ENCODE results near the gene THSD4. TPM values are rescaled to one million over a fixed set of nuclear protein-coding genes. Genes with fewer than 3 reads are reported as not detected.

Gene THSD4
- total RNA-seq, 1 experiment from 2014 or later = 1.2 TPM

DNA sequence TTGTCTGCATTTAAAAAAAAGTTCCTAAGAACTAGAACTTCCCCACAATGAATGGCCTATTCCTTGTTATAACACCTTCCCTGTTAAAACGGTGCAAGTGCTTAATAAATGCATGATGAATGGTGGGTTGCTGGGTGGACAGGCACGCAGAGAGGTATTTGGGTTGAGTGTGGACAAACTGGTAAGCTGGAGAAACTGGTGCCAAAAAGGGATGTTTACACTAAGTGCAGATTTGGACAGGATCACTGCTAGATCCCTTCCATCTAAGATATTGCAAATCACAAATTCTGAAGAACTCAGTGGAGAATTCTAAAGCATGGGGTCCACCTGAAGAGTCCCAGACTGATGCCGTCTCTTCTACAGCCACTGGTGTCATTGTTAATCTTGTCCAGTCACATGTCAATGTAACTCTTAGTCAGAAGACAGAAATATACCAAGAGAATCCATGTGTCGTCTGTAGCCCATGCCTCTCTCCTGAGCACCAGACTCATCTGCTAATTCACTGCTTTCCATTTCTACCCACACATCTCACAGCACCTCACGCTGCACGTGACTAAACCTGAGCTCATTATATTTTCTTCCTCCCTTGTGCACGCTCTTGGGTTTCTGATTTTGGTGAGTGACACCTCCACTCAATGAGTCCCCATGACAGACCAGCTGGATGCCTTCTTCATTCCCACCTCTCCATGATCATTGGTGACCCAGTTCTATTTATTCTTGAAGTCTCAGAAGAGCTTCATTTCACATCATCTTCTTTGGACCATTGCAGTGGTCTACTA is 328.9 kb downstream of the THSD4 start:
- in situ Hi-C loops (cut with HindIII; ENCODE audit: low sequenced_read_pairs) = no loop called here
- DNase-seq (ENCODE audit: low spot score) = no peak

DNA sequence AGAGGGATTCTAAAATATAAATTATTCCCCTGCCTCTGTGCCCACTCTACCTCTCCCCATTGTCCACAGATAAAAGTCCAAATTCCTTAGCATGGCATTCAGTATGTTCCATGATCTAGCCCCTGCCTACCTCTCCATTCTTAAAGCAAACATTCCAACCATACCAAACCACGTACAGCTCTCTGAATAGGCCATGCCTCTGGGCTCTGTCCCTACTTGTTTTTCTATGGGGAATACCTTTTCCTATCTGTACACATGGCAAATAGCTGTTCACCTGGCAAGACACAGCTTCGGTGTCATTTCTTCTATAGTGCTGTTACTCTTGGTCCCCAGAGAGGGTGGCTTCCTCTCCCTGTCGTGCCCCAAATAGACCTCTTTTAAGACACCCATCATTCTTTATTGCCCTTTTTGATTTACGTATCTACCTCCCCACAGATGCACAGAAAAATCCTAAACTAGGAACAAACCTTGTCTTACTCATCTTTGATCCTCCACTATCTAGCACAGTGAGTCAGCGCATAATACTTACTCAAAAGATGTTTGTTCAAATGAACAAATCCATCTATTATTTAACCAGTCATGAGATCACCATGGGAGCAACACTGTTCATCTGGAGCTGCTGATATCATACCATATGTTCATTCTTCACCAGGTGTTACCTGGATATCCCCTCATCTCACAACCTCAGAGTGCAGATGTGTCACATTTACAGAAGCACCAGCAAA is 329.8 kb downstream of the THSD4 start:
- in situ Hi-C loops (cut with HindIII; ENCODE audit: low sequenced_read_pairs) = no loop called here
- DNase-seq (ENCODE audit: low spot score) = no peak

DNA sequence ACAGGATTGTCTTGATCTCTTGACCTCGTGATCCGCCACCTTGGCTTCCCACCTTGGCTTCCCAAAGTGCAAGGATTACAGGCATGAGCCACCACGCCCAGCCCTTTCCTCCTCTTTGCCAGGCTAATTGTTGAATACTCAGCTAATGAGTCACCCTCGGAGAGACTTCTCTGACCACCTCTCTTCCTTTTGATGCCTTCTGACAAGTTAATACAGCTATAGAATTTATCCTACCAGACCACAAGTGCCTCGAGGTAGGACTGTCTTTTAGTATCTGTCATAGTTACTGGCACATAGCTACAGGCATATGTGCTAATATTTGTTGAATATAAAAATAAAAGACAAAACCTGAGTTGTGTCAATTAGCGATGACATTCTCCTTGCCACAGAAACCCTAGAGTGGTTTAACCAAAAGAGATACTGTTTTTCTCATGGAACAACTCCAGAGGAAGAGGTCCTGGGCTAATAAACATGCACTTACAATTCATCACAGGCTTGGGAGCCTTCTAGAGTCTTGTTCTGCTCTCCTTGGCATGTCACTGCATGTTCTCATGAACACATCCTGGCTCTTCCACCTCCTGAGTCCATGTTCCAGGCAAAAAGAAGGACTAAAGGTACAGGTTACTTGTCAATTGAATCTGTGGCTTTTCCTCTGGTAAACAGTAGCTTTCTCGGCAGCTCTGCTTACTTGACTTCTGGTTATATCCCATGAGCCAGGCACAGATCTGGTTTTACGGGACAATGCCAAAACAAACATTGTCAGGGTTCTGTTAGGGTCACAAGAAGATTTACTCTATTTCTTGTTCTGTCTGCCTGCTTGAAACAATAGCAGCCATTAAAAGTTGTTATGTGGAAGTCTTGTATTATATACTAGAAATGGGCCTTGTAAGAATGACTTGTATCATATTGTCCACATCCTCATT is 332.3 kb downstream of the THSD4 start:
- in situ Hi-C loops (cut with HindIII; ENCODE audit: low sequenced_read_pairs) = no loop called here
- no peak for DNase-seq (ENCODE audit: low spot score)

DNA sequence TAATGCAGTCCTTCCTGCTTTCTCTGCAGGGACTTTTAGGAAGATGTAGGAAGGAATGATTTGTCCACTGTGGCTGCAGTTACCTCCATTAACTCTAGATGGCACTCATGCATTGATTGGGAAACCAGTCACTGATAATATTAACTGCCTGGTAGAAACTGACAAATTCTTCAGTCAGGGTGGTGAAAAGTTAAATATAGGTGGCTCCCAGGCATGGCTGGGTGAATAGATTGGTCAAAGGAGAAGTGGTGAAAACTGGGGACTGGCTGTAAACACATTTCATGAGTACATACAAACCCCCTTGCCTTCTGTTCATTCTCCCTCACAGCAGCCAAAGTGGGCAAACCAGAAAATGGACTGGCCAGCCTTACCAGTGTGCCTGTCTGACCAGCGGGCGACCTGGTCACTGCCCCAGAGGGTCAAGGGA is 333.4 kb downstream of the THSD4 start:
- in situ Hi-C loops (cut with HindIII; ENCODE audit: low sequenced_read_pairs) = no loop called here
- peak; percentile 55 for DNase-seq (ENCODE audit: low spot score)

DNA sequence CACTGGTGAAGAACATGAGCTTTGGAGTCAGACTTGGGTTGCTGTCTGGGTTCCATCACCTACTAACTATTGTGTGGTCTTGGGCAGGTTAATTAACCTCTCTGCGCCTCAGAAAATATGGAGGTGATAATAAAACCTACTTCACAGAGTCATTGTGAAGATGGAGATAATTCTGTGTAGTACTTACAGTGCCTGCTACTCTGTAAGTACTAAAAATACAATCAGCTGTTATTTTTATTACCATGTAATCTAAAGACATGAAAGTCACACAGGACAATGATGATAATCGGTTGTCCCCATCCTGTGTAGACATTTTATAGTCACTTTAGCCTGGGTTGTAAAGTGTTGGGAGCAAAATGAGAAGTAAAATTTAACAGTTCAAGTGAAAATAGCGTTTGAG is 334.1 kb downstream of the THSD4 start:
- no peak for DNase-seq (ENCODE audit: low spot score)
- in situ Hi-C loops (cut with HindIII; ENCODE audit: low sequenced_read_pairs) = no loop called here

DNA sequence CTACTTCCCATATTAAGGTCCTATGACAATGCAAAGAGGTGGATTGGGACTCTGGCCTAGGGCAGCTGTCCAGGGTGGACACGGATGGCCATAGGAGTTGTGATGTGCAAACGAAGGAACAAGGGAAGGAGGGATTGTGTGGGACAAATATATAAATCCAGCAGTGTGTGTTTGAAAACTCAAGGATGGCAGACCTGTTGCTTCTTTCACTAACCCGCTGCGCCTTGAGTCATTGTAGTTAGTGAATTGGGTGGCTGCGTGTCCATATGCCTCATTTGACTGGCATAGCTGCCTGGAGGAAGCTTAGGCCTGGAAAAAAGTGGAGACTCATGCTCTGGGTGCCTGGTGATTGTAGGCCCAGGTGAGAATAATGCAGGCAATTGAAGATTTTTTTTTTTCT is 334.7 kb downstream of the THSD4 start:
- in situ Hi-C loops (cut with HindIII; ENCODE audit: low sequenced_read_pairs) = no loop called here

DNA sequence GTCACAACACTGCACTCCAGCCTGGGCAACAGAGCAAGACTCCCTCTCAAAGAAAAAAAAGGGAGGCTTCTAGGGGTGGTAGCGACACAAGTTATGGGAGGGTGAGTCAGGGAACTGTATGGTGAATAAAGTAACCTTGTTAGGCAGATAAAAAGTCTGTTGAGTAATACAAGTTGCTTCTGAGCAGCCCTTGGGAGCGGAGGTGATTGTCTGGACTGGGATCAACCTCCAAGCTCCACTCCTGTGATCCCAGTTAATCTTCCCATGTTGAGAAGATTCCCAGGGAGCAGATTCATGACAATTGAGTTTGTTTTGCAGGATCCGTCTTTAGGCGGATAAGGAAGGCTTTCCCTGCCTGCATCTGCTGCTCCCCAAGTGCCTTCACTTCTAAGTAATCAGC is 335.9 kb downstream of the THSD4 start:
- in situ Hi-C loops (cut with HindIII; ENCODE audit: low sequenced_read_pairs) = no loop called here

More for the DNA sequence above, 334.7 kb downstream of the THSD4 start:
- no peak for DNase-seq (ENCODE audit: low spot score)

DNA sequence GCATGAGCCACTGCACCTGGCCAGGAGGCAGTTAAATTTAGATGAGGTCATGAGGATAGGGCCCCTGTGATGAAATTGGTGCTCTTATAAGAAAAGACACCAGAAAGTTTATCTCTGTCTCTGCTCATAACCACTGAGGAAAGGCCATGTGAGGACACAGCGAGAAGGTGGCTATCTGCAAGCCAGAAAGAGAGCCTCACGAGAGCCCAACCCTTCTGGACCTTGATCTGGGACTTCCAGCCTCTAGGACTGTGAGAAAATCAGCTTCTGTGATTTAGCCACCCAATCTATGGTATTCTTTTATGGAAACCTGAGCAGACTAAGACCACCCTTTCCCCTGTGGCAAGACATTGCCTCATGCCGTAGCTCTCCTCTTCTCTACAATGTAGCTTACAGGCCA is 337.6 kb downstream of the THSD4 start:
- DNase-seq (ENCODE audit: low spot score) = no peak
- in situ Hi-C loops (cut with HindIII; ENCODE audit: low sequenced_read_pairs) = no loop called here

More for the DNA sequence above, 335.9 kb downstream of the THSD4 start:
- no peak for DNase-seq (ENCODE audit: low spot score)

DNA sequence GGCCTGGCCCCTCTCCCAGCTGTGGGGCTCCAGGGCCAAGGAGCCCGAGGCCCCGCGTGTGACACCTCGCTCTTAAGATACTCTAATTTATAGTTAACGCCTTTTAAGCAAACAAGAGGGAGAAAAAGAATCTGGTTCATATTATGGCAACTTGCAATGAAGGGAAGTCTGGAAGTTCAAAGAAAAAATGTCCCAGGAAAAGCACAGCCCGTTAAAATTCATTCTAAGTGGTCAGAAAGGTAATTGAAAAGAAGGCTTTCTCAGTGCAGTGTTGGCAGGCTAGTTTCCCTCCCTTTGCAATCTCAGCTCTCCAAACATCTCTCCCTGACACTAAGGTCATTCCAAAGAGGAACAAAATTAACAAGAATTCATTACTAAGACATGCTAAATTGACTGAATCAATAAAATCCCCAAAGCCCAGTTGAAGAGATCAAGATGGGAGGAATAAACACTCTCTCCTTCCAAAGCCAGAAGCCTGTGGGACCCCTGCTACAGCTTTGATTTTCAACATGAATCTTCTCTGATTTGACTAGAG is 339.3 kb downstream of the THSD4 start:
- DNase-seq (ENCODE audit: low spot score) = no peak
- in situ Hi-C loops (cut with HindIII; ENCODE audit: low sequenced_read_pairs) = no loop called here

DNA sequence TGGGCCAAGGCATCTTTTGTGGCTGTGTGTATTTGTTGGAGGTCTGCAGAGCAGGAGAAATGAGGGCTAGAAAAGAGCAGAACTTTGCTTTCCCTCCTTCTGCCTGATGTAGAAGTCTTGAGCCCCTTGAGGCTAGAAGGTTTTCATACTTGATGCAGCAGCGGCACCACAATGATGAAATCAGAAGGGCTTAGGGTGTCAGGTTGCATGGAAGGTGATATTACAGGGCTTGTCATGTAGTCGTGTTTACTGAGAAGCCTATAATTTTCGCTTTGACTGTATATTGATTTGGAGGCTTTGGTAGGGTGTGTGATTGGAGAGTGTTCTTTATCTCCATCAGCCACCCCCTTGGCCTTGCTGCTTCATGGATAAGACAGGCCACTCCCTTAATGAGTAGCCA is 339.8 kb downstream of the THSD4 start:
- in situ Hi-C loops (cut with HindIII; ENCODE audit: low sequenced_read_pairs) = no loop called here
- no peak for DNase-seq (ENCODE audit: low spot score)

DNA sequence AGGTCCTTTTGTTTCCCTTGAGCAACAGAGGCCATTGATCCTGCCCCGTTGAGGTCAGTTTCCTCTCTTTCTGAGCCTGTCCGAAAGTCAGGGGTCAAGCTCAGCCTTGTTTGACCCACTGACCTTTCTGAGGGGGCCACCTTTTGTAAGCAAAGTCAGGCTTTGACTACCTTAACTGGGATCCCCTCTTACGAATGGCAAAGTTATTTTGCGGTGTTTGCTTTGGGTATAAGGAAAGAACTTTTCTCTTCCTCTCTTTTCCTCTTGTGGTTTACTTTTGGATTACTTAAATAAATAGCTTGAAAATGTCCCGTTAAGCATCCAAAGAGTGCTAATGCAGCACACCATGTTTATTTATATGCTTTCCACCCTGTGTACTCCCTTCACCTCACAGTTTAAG is 340.6 kb downstream of the THSD4 start:
- in situ Hi-C loops (cut with HindIII; ENCODE audit: low sequenced_read_pairs) = no loop called here
- no peak for DNase-seq (ENCODE audit: low spot score)

DNA sequence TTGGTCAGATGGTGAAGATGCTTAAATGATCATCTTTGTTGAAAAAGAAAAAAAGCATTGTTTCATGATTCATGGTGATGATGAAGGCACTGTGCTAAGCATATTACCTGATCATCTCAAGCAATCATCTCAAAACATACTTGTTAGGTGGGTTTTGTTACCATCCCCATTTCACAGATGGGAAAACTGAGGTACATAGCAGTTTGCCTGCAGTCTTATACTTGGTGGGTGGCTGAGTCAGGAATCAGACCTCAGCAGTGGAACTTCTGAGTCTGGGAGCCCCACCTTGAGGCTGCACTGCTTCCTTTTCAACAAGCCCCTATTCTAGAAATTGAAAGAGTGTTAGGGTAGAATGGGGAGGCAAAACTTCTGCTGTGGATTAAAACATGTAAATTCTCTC is 341.1 kb downstream of the THSD4 start:
- no peak for DNase-seq (ENCODE audit: low spot score)
- in situ Hi-C loops (cut with HindIII; ENCODE audit: low sequenced_read_pairs) = no loop called here

DNA sequence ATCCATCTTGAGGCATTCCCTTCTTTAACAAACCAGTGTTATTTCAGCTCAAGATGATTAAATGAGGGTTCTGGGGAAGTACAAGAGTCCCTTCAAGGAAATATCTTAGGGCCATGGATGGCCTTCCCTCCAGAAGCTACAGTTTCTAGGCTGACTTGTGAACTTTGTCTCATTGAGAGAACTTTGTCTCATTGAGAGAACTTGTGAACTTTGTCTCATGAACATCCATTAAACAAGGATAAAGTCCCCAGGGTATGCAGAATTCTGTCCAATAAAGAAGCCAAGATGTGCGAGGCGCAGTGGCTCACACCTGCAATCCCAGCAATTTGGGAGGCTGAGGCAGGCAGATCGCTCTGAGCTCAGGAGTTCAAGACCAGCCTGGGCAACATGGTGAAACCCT is 341.5 kb downstream of the THSD4 start:
- in situ Hi-C loops (cut with HindIII; ENCODE audit: low sequenced_read_pairs) = no loop called here
- no peak for DNase-seq (ENCODE audit: low spot score)

DNA sequence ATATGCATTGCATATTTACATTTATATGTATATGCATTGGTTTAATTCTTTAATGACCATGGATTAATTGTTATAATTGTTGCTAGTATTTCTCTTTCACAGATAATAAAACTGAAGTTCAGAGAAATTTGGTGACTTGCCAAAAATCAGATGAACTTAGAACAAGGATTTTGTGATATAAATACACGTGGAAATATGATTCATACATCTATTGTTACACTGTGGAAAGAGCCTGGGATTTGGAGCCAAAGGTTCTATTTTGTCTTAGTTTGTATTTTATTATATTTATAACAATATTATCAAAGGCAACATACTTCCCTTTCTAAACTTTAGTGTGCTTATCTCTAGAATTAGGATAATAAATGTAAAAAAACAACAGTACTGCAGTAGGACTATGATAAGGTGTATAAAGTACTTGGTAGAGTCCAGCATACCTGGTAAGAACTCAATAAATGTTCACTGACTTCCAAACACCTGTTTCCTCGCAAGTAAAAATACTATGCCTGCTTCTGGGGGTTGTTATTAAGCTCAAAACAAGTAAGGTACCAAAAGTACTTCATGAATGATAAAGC is 342.9 kb downstream of the THSD4 start:
- DNase-seq (ENCODE audit: low spot score) = no peak
- in situ Hi-C loops (cut with HindIII; ENCODE audit: low sequenced_read_pairs) = no loop called here

DNA sequence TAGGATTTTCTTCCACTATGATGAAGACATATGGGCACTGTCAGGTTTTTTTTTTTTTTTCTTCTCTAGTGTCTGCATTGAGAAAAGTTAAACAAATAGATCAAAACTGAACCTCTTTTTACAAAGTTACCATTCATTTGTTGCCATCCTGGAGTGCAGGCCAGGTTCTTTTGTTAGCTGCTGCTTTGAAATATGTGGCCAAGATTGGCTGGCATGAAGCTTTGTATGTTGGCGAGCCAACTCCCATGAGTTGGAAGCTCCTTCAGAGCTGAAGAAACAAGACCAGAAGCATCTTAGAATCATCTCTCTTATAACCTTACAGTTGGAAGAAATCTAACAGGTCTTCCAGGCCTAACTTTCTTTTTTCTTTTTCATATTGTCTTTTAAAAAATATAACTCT is 346.5 kb downstream of the THSD4 start:
- in situ Hi-C loops (cut with HindIII; ENCODE audit: low sequenced_read_pairs) = no loop called here
- DNase-seq (ENCODE audit: low spot score) = no peak

DNA sequence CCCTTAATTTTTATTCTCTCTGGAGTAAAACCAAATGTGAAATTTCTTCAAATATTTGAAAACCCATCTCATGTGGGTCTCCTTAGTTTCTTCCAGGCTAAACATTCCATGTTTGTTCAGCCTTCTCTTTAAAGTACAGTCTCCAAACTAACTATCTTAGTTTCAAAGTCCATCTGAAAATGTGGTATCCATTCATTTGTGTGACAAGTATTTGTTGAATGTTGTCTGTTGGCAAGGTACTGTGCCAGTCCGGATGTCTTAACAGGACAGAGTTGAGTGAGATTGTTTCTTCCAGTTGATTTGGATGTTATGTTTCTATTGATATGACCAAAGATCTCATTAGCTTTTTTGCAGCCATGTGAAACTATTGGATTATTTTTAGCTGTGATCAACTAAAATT is 347.4 kb downstream of the THSD4 start:
- in situ Hi-C loops (cut with HindIII; ENCODE audit: low sequenced_read_pairs) = no loop called here
- no peak for DNase-seq (ENCODE audit: low spot score)

DNA sequence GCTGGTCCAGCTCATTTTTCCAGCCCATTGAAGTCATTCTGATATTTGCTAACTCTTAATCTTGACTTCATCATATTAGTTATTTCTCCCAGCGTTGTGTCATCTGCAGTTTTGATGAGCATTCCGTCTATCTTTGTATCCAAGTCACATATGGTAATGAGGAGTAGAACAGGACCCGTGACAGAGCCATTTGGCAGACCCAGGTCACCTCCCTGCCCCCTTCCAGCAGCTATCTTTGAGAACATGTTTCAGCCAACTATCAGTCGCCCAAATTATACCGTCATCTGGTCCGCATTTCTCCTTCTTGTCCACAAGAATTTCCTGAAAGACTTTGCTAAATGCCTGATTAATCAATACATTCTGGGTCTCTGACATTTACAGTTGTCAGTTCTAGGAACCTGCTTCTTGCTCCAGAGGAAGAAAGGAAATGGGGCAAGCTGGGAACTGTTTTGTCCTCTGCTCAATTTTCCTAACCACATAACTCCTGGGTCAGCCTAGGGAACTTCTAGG is 347.9 kb downstream of the THSD4 start:
- in situ Hi-C loops (cut with HindIII; ENCODE audit: low sequenced_read_pairs) = no loop called here

DNA sequence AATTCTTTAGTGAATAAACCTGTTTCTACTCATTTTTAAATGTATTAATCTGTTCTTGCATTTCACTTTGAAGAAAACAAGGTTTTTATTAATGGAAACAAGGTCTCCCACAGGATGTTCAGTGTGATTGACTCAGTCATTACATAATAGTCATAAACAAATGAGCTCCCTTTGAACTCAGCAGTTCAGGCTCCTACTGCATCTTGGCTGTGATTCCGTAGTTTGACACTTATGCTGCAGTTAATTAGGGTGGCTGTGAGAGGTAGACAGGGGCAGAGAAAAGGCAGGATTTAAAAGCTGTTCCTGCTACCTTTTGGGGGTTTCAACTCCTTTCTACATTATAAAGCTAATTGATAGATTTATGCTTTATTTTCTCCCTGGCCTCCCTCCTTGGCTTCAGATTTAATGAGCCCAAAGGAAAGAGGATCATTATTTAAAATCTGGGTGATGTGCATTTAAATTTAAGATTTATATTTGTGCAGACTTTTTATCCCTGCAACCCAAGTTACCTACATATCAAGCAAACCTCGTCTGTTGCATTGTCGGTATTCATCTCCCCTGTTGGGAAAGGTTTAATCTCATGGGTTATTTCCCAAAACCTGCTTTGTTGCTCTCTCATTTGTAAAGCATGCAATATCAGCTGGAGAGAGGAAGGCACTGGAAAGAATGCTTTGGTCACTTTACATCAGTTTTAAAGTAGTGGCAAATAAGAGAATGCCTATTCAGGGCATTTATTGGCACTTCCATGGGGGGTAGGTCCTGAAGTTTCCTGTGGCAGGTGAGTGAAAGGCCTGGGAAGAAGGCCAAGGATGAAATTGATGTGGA is 350.1 kb downstream of the THSD4 start:
- in situ Hi-C loops (cut with HindIII; ENCODE audit: low sequenced_read_pairs) = no loop called here
- DNase-seq (ENCODE audit: low spot score) = no peak

More for the DNA sequence above, 347.9 kb downstream of the THSD4 start:
- no peak for DNase-seq (ENCODE audit: low spot score)

All from G401 (cell line).